Measurements from ENCODE around the gene NCBP3.
A peak's percentile ranks its signal among the peaks of the same experiment; 100 is the strongest.

NCBP3 gene

GRCh38 chr17:3796822-3797170 is 49.2 kb downstream of the NCBP3 start:
- Histone ChIP-seq H3K4me2 (ENCODE audit: low read length, poor library complexity, severe bottlenecking) (no peak overlapping the region), H3K9ac (ENCODE audit: low read length) (no peak overlapping the region), H4K8ac (ENCODE audit: low read length) (no peak overlapping the region), H2BK12ac (ENCODE audit: low read length in 2 of 2) (no peak overlapping the region), H3K4me1 (ENCODE audit: control insufficient read depth, insufficient read depth, low read depth, low read length) (peaks cover 46% of the 10 kb centered on the region), H3K4ac (ENCODE audit: low read depth in 1 of 2, low read length in 2 of 2) (no peak overlapping the region), H3K36me3 (ENCODE audit: control insufficient read depth in 1 of 2, insufficient read depth in 2 of 2, low read depth in 1 of 2, low read length in 2 of 2) (peaks cover 7 to 16% of the 10 kb centered on the region in 2 experiments), H3K14ac (ENCODE audit: low read length in 2 of 2) (no peak overlapping the region), H2AK5ac (ENCODE audit: low read length, severe bottlenecking) (no peak overlapping the region), H3K27ac (ENCODE audit: low read length, poor library complexity, severe bottlenecking) (no peak overlapping the region), H4K91ac (ENCODE audit: low read length) (no peak overlapping the region), H2BK5ac (ENCODE audit: low read depth, low read length, poor library complexity, severe bottlenecking) (no peak overlapping the region), H3K27me3 (ENCODE audit: control insufficient read depth in 1 of 2, insufficient read depth in 1 of 2, low read length in 2 of 2) (no peaks in the 10 kb centered on the region), H3K18ac (ENCODE audit: low read depth in 1 of 2, low read length in 2 of 2) (no peak overlapping the region), H3K9me3 (ENCODE audit: control insufficient read depth, low read length) (no peaks in the 10 kb centered on the region), H3K23ac (ENCODE audit: low read length in 2 of 2) (no peak overlapping the region), H2BK15ac (ENCODE audit: low read depth, poor library complexity, severe bottlenecking) (no peak overlapping the region), H2BK120ac (ENCODE audit: low read depth, low read length) (no peak overlapping the region), H3K79me1 (replicated peaks; ENCODE audit: low read length, poor library complexity, severe bottlenecking) (peaks cover 4% of the 10 kb centered on the region), H2AFZ (ENCODE audit: low read depth, low read length) (no peak overlapping the region), H3K4me3 (ENCODE audit: insufficient read depth in 1 of 2, low read depth in 1 of 2, low read length in 2 of 2) (no peak overlapping the region)
- no peak for DNase-seq
- WGBS: 92% methylated on average over 9 of the region's 9 CpGs

GRCh38 chr17:3796110-3796821 is 49.8 kb downstream of the NCBP3 start:
- H2AFZ ChIP-seq (ENCODE audit: low read depth, low read length): no peak overlapping the region
- H3K18ac ChIP-seq (ENCODE audit: low read depth in 1 of 2, low read length in 2 of 2): no peak overlapping the region
- no peak overlapping the region for H3K23ac ChIP-seq (ENCODE audit: low read length in 2 of 2)
- no peaks in the 10 kb centered on the region for H3K9me3 ChIP-seq (ENCODE audit: control insufficient read depth, low read length)
- H3K36me3 ChIP-seq (ENCODE audit: control insufficient read depth in 1 of 2, insufficient read depth in 2 of 2, low read depth in 1 of 2, low read length in 2 of 2): peaks cover 2 to 12% of the 10 kb centered on the region in 2 experiments
- H3K4ac ChIP-seq (ENCODE audit: low read depth in 1 of 2, low read length in 2 of 2): no peak overlapping the region
- no peak overlapping the region for H3K4me2 ChIP-seq (ENCODE audit: low read length, poor library complexity, severe bottlenecking)
- no peak overlapping the region for H2BK12ac ChIP-seq (ENCODE audit: low read length in 2 of 2)
- H2BK120ac ChIP-seq (ENCODE audit: low read depth, low read length): no peak overlapping the region
- H3K4me1 ChIP-seq (ENCODE audit: control insufficient read depth, insufficient read depth, low read depth, low read length): peaks cover 42% of the 10 kb centered on the region
- WGBS: 89% methylated on average over 13 of the region's 17 CpGs
- H2BK5ac ChIP-seq (ENCODE audit: low read depth, low read length, poor library complexity, severe bottlenecking): no peak overlapping the region
- H3K4me3 ChIP-seq (ENCODE audit: insufficient read depth in 1 of 2, low read depth in 1 of 2, low read length in 2 of 2): no peak overlapping the region
- H3K27me3 ChIP-seq (ENCODE audit: control insufficient read depth in 1 of 2, insufficient read depth in 1 of 2, low read length in 2 of 2): no peaks in the 10 kb centered on the region
- no peak overlapping the region for H2AK5ac ChIP-seq (ENCODE audit: low read length, severe bottlenecking)
- peak overlapping the region; percentile 5 for H4K91ac ChIP-seq (ENCODE audit: low read length)
- no peak overlapping the region for H3K9ac ChIP-seq (ENCODE audit: low read length)
- H3K27ac ChIP-seq (ENCODE audit: low read length, poor library complexity, severe bottlenecking): no peak overlapping the region
- no peak for DNase-seq
- no peak overlapping the region for H2BK15ac ChIP-seq (ENCODE audit: low read depth, poor library complexity, severe bottlenecking)
- H3K79me1 ChIP-seq (replicated peaks; ENCODE audit: low read length, poor library complexity, severe bottlenecking): peaks cover 3% of the 10 kb centered on the region
- H4K8ac ChIP-seq (ENCODE audit: low read length): no peak overlapping the region
- peak overlapping the region in 1 of 2 experiments; percentile 37 for H3K14ac ChIP-seq (ENCODE audit: low read length in 2 of 2)

- Histone ChIP-seq H4K8ac (ENCODE audit: low read length) (no peak overlapping the region), H3K14ac (ENCODE audit: low read length in 2 of 2) (peak overlapping the region in 1 of 2 experiments; percentile 37), H3K9ac (ENCODE audit: low read length) (no peak overlapping the region), H3K4me2 (ENCODE audit: low read length, poor library complexity, severe bottlenecking) (no peak overlapping the region), H3K4me3 (ENCODE audit: insufficient read depth in 1 of 2, low read depth in 1 of 2, low read length in 2 of 2) (no peak overlapping the region), H2AFZ (ENCODE audit: low read depth, low read length) (no peak overlapping the region), H2AK5ac (ENCODE audit: low read length, severe bottlenecking) (no peak overlapping the region), H3K23ac (ENCODE audit: low read length in 2 of 2) (no peak overlapping the region), H3K27ac (ENCODE audit: low read length, poor library complexity, severe bottlenecking) (no peak overlapping the region), H2BK120ac (ENCODE audit: low read depth, low read length) (no peak overlapping the region), H2BK5ac (ENCODE audit: low read depth, low read length, poor library complexity, severe bottlenecking) (no peak overlapping the region), H3K36me3 (ENCODE audit: control insufficient read depth in 1 of 2, insufficient read depth in 2 of 2, low read depth in 1 of 2, low read length in 2 of 2) (peaks cover 0 to 4% of the 10 kb centered on the region in 2 experiments), H3K27me3 (ENCODE audit: control insufficient read depth in 1 of 2, insufficient read depth in 1 of 2, low read length in 2 of 2) (no peaks in the 10 kb centered on the region), H3K4me1 (ENCODE audit: control insufficient read depth, insufficient read depth, low read depth, low read length) (peaks cover 35% of the 10 kb centered on the region), H2BK15ac (ENCODE audit: low read depth, poor library complexity, severe bottlenecking) (no peak overlapping the region), H2BK12ac (ENCODE audit: low read length in 2 of 2) (no peak overlapping the region), H3K4ac (ENCODE audit: low read depth in 1 of 2, low read length in 2 of 2) (no peak overlapping the region), H3K79me1 (replicated peaks; ENCODE audit: low read length, poor library complexity, severe bottlenecking) (peaks cover 3% of the 10 kb centered on the region), H3K9me3 (ENCODE audit: control insufficient read depth, low read length) (no peaks in the 10 kb centered on the region), H3K18ac (ENCODE audit: low read depth in 1 of 2, low read length in 2 of 2) (no peak overlapping the region), H4K91ac (ENCODE audit: low read length) (no peak overlapping the region)
- WGBS: 90% methylated on average over 30 of the region's 31 CpGs
- no peak for DNase-seq
Observed at GRCh38 chr17:3795390-3796102, 50.5 kb downstream of the NCBP3 start.

DNA sequence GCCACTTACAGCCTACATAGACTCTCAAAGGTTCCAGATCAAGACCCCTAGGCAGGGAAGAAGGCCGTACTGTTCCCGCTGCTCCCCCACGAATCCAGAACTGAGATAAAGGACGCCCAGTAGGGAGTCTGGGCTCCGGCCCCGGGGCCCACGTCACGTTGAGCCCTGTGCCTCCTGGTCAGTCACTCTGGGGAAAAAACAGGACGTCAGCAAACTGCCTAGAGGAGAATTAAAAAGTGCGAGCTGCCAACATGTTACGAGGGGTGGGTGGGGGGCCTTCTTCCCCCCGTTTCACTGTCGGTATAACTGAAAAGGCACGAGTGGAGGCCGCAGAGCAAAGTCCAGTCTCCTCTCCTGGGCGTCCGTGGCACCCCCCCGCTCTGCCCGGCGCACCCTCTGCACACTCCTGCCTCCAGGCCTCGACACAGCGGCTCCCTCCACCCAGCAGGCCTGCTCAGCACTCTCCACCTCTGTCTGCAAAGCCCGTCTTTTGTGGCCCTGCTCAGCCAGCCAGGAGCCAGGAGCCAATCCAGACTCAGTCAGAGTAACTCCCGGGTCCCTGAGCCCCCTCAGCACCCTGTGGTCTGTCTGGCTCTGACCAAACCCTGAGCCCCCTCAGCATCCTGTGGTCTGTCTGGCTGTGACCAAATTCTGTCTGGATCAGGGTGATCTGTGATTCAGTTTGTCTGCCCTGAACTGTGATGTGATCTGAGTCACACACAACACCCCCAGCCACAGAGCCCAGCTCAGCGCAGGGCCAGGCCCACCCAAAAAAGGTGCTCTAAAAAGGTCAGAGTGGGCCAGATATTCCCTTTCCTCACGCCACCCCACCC is 51.3 kb downstream of the NCBP3 start:
- Histone ChIP-seq H3K4me1 (ENCODE audit: control insufficient read depth, insufficient read depth, low read depth, low read length) (peaks cover 29% of the 10 kb centered on the region), H3K4ac (ENCODE audit: low read depth in 1 of 2, low read length in 2 of 2) (no peak overlapping the region), H2BK15ac (ENCODE audit: low read depth, poor library complexity, severe bottlenecking) (no peak overlapping the region), H3K27me3 (ENCODE audit: control insufficient read depth in 1 of 2, insufficient read depth in 1 of 2, low read length in 2 of 2) (no peaks in the 10 kb centered on the region), H2BK5ac (ENCODE audit: low read depth, low read length, poor library complexity, severe bottlenecking) (no peak overlapping the region), H3K27ac (ENCODE audit: low read length, poor library complexity, severe bottlenecking) (peak overlapping the region; percentile 35), H3K4me2 (ENCODE audit: low read length, poor library complexity, severe bottlenecking) (no peak overlapping the region), H3K23ac (ENCODE audit: low read length in 2 of 2) (no peak overlapping the region), H4K91ac (ENCODE audit: low read length) (no peak overlapping the region), H2AK5ac (ENCODE audit: low read length, severe bottlenecking) (no peak overlapping the region), H3K9me3 (ENCODE audit: control insufficient read depth, low read length) (no peaks in the 10 kb centered on the region), H3K14ac (ENCODE audit: low read length in 2 of 2) (no peak overlapping the region), H2BK120ac (ENCODE audit: low read depth, low read length) (no peak overlapping the region), H4K8ac (ENCODE audit: low read length) (no peak overlapping the region), H3K9ac (ENCODE audit: low read length) (no peak overlapping the region), H3K36me3 (ENCODE audit: control insufficient read depth in 1 of 2, insufficient read depth in 2 of 2, low read depth in 1 of 2, low read length in 2 of 2) (peaks cover 0 to 3% of the 10 kb centered on the region in 2 experiments), H3K79me1 (replicated peaks; ENCODE audit: low read length, poor library complexity, severe bottlenecking) (no peaks in the 10 kb centered on the region), H3K18ac (ENCODE audit: low read depth in 1 of 2, low read length in 2 of 2) (no peak overlapping the region), H2AFZ (ENCODE audit: low read depth, low read length) (no peak overlapping the region), H3K4me3 (ENCODE audit: insufficient read depth in 1 of 2, low read depth in 1 of 2, low read length in 2 of 2) (no peak overlapping the region), H2BK12ac (ENCODE audit: low read length in 2 of 2) (no peak overlapping the region)
- WGBS: 73% methylated on average over 26 of the region's 26 CpGs
- DNase-seq: peak; percentile 25
